Gastrocnemius medialis (tissue), 4 donors: ENCODE results near the gene FAM219A. TPM values are rescaled to one million over a fixed set of nuclear protein-coding genes. Genes with fewer than 3 reads are reported as not detected.

ENCODE experiments used
- ATAC-seq, 2 donors: fragments of 150-250 bp; one replicate each; pipeline ENCODE4 v1.9.1; 2016
- DNase-seq, 2 donors: peaks; one replicate each; pipeline ENCODE4 v3.0.0-alpha.2; 2019
- H3K27ac ChIP-seq, 4 donors: fragments of 200-600 bp; sonication (generic); 1 replicate in 1 of 4; 2 replicates in 3 of 4; pipeline ENCODE4 v1.5.1; 2016 to 2018; ENCODE audit warnings: mild to moderate bottlenecking in 2 of 4, moderate library complexity in 1 of 4
- H3K27me3 ChIP-seq, 3 donors: fragments of 200-600 bp; sonication (generic) in 2 of 3; 1 replicate in 1 of 3; 2 replicates in 2 of 3; pipeline versions ENCODE4 v1.5.1 to v1.6.0; 2016 to 2019; ENCODE audit warnings: mild to moderate bottlenecking in 1 of 3, moderate library complexity in 1 of 3
- H3K36me3 ChIP-seq, 2 donors: fragments of 200-600 bp; sonication (generic) in 1 of 2; one replicate each; pipeline ENCODE4 v1.5.1; 2017 to 2018
- H3K4me1 ChIP-seq, 2 donors: fragments of 200-600 bp; sonication (generic) in 1 of 2; one replicate each; pipeline ENCODE4 v1.5.1; 2016 to 2017; ENCODE audit warnings: mild to moderate bottlenecking in 2 of 2
- H3K4me3 ChIP-seq, 4 donors: fragments of 200-600 bp; sonication (generic) in 3 of 4; 1 replicate in 1 of 4; 2 replicates in 3 of 4; pipeline ENCODE4 v1.5.1; 2016 to 2019; ENCODE audit warnings: mild to moderate bottlenecking in 2 of 4
- H3K9me3 ChIP-seq, 3 donors: fragments of 200-600 bp; sonication (generic) in 2 of 3; 1 replicate in 1 of 3; 2 replicates in 2 of 3; pipeline ENCODE4 v1.5.1; 2016 to 2019
- POLR2A ChIP-seq, 2 donors: fragments of 450-650 bp; IDR thresholded peaks; one replicate each; pipeline ENCODE4 v1.6.1; 2017; ENCODE audit warnings: antibody characterized with exemption in 2 of 2, mild to moderate bottlenecking in 2 of 2, moderate library complexity in 2 of 2
- in situ Hi-C, 4 donors: fragments of 200-750 bp; cut with MboI; loops; one replicate each; pipeline versions ENCODE4 v1.15.0 to v1.8.0; 2017; ENCODE audit warnings: low sequenced_read_pairs in 4 of 4
- intact Hi-C: fragments of 100-400 bp; cut with DNase I; formaldehyde crosslinking; loops from one replicate; pipeline ENCODE4 v1.15.1; 2023; ENCODE audit warnings: low total_unique reads
- total RNA-seq, 4 donors: library from RNA; depleted of rRNA; stranded (reverse); fragments of >200 nt; gene quantifications; one replicate each; pipeline versions ENCODE4 v1.1.0 to v1.2.3, GENCODE V29; 2016
- TF ChIP-seq, protein P1 (sequence below), 5 experiments: fragments of 450-650 bp in 3 of 5; fragments of 200-600 bp in 2 of 5; sonication (generic) in 2 of 5; IDR thresholded peaks in 4 of 5; conservative IDR thresholded peaks in 1 of 5; 1 replicate in 4 of 5; 2 replicates in 1 of 5; pipeline ENCODE4 v1.5.1; 2016 to 2019; ENCODE audit warnings: antibody characterized with exemption in 5 of 5, mild to moderate bottlenecking in 3 of 5, moderate library complexity in 3 of 5

The FAM219A gene
- total RNA-seq, 4 donors from 2014 or later: 29.5 to 58.4 (median 41.8) TPM

- Histone ChIP-seq H3K27me3 (no peaks in the 10 kb centered on the region), H3K9me3 (no peaks in the 10 kb centered on the region), H3K27ac (no peak overlapping the region), H3K4me1 (no peaks in the 10 kb centered on the region), H3K36me3 (no peaks in the 10 kb centered on the region), H3K4me3 (no peak overlapping the region)
- TF ChIP-seq POLR2A (IDR thresholded peaks at IDR 0.05): no peak
- TF ChIP-seq, protein P1, sequence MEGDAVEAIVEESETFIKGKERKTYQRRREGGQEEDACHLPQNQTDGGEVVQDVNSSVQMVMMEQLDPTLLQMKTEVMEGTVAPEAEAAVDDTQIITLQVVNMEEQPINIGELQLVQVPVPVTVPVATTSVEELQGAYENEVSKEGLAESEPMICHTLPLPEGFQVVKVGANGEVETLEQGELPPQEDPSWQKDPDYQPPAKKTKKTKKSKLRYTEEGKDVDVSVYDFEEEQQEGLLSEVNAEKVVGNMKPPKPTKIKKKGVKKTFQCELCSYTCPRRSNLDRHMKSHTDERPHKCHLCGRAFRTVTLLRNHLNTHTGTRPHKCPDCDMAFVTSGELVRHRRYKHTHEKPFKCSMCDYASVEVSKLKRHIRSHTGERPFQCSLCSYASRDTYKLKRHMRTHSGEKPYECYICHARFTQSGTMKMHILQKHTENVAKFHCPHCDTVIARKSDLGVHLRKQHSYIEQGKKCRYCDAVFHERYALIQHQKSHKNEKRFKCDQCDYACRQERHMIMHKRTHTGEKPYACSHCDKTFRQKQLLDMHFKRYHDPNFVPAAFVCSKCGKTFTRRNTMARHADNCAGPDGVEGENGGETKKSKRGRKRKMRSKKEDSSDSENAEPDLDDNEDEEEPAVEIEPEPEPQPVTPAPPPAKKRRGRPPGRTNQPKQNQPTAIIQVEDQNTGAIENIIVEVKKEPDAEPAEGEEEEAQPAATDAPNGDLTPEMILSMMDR (IDR thresholded peaks at IDR 0.05 in 4 of 5, conservative IDR thresholded peaks at IDR 0.05 in 1 of 5): no peak
- ATAC-seq: no peak
- intact Hi-C loops: no loop called here
- in situ Hi-C loops: no loop called here
- no peak for DNase-seq
These were observed 46.0 kb downstream of the FAM219A start for GRCh38 chr9:34412336-34412735.

DNA sequence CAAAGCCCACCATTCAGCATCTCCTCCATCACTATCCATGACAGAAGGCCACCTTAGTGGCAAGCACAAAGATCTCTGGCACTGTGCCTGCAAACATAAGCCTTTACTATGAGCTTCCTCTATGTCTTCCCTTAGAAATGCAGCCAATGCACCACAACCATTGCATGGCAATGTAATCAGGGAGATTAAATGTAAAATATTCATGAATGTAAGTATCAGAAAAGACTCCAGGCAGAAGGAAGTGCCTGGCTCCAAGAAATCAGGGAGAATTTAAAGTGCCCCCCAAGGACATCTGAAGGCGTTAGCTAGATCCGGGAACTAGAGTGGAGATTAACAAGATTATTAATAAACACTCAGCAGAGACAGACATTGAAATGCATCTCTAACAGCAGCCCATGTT lies 49.2 kb downstream of the FAM219A start:
- intact Hi-C loops (no loop called here), in situ Hi-C loops (loop anchor here (5.0 to 10.0 kb wide), 4 partner anchors 86 to 196 kb away; no protein-coding TSS in a partner anchor)
- no peak for ATAC-seq
- no peak overlapping the region for H3K4me3 ChIP-seq
- H3K27ac ChIP-seq: no peak overlapping the region
- H3K4me1 ChIP-seq: no peaks in the 10 kb centered on the region
- DNase-seq: no peak
- TF ChIP-seq, protein P1 (IDR thresholded peaks at IDR 0.05 in 4 of 5, conservative IDR thresholded peaks at IDR 0.05 in 1 of 5): no peak
- TF ChIP-seq POLR2A (IDR thresholded peaks at IDR 0.05): no peak
- H3K9me3 ChIP-seq: no peaks in the 10 kb centered on the region
- peaks cover 0 to 13% of the 10 kb centered on the region in 2 donors for H3K36me3 ChIP-seq
- H3K27me3 ChIP-seq: no peaks in the 10 kb centered on the region

DNA sequence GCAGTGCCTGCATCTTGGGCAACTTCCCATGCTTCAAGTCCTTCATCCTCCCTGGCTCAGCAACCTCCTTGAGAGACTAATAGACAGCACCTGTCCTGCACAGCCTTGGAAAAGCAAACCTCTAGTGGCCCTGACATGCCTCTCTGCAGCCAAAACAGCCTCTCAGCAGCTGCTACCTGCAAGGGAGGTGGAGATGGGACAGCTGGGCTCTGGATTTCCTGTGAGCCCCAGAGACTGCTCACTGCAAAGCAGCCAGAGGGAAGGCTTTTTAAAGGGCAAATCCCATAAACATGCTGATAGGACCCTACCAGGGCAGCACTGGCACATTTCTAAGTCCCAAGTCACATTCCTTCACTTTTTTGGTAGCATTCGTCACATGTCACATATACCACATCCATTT lies 50.2 kb downstream of the FAM219A start:
- H3K4me3 ChIP-seq: no peak overlapping the region
- DNase-seq: no peak
- no peak overlapping the region for H3K27ac ChIP-seq
- no peaks in the 10 kb centered on the region for H3K9me3 ChIP-seq
- H3K27me3 ChIP-seq: no peaks in the 10 kb centered on the region
- peaks cover 0 to 3% of the 10 kb centered on the region in 2 donors for H3K4me1 ChIP-seq
- TF ChIP-seq POLR2A (IDR thresholded peaks at IDR 0.05): no peak
- TF ChIP-seq, protein P1 (IDR thresholded peaks at IDR 0.05 in 4 of 5, conservative IDR thresholded peaks at IDR 0.05 in 1 of 5): no peak
- in situ Hi-C loops: loop anchor here (5.0 to 10.0 kb wide), 4 partner anchors 87 to 197 kb away; no protein-coding TSS in a partner anchor
- ATAC-seq: no peak
- peaks cover 0 to 21% of the 10 kb centered on the region in 2 donors for H3K36me3 ChIP-seq
- intact Hi-C loops: no loop called here

GRCh38 chr9:34406219-34406618 lies 52.2 kb downstream of the FAM219A start:
- intact Hi-C loops: no loop called here

More at GRCh38 chr9:34406219-34406618, 52.2 kb downstream of the FAM219A start:
- TF ChIP-seq, protein P1 (IDR thresholded peaks at IDR 0.05 in 4 of 5, conservative IDR thresholded peaks at IDR 0.05 in 1 of 5): no peak
- no peak for TF ChIP-seq POLR2A (IDR thresholded peaks at IDR 0.05)
- peaks cover 0 to 40% of the 10 kb centered on the region in 2 donors for H3K36me3 ChIP-seq
- H3K4me1 ChIP-seq: peaks cover 0 to 3% of the 10 kb centered on the region in 2 donors
- no peak overlapping the region for H3K4me3 ChIP-seq
- in situ Hi-C loops: loop anchor here (5.0 to 10.0 kb wide), 4 partner anchors 89 to 199 kb away; no protein-coding TSS in a partner anchor
- ATAC-seq: no peak
- no peaks in the 10 kb centered on the region for H3K9me3 ChIP-seq
- H3K27me3 ChIP-seq: no peaks in the 10 kb centered on the region
- no peak overlapping the region for H3K27ac ChIP-seq
- no peak for DNase-seq
